WTC11 (cell line): ENCODE data around the gene GADL1. TPM values are rescaled to one million over a fixed set of nuclear protein-coding genes. Genes with fewer than 3 reads are reported as not detected.

Experiments used
- ATAC-seq: fragments of 200-7000 bp; cut with Tn5 transposase; 2 replicates; pipeline ENCODE4 v1.10.0; 2021; ENCODE audit warnings: mild to moderate bottlenecking, moderate library complexity
- CTCF ChIA-PET: fragments of 300-600 bp; sonication (Branson Sonifier 250); formaldehyde crosslinking; loops from one replicate; lab custom pipeline; 2021; ENCODE audit warnings: antibody characterized with exemption; lab: Charles Lee
- POLR2A ChIA-PET: fragments of 350-600 bp; sonication (Branson Sonifier 250); formaldehyde crosslinking; loops from one replicate; lab custom pipeline; 2021; ENCODE audit warnings: antibody characterized with exemption; lab: Charles Lee
- DNase-seq: peaks from one replicate; pipeline ENCODE4 v3.0.0; 2021; ENCODE audit warnings: low spot score
- H3K27ac Mint-ChIP-seq: 2 replicates; pipeline ENCODE4 v1.8.0; 2021; ENCODE audit warnings: mixed read lengths
- H3K27me3 Mint-ChIP-seq: 2 replicates; pipeline ENCODE4 v1.8.0; 2021; ENCODE audit warnings: low read depth, mild to moderate bottlenecking, moderate library complexity, mixed read lengths
- H3K36me3 Mint-ChIP-seq: 2 replicates; pipeline ENCODE4 v1.8.0; 2021; ENCODE audit warnings: mixed read lengths
- H3K4me1 Mint-ChIP-seq: 2 replicates; pipeline ENCODE4 v1.8.0; 2022; ENCODE audit warnings: mixed read lengths
- H3K4me3 Mint-ChIP-seq: 2 replicates; pipeline ENCODE4 v1.8.0; 2021; ENCODE audit warnings: mild to moderate bottlenecking, moderate library complexity, mixed read lengths
- H3K9me3 Mint-ChIP-seq: 2 replicates; pipeline ENCODE4 v1.8.0; 2021; ENCODE audit warnings: mixed read lengths
- CREM ChIP-seq: sonication (generic); formaldehyde crosslinking; IDR thresholded peaks from 2 replicates; pipeline ENCODE4 v1.8.1; 2022; ENCODE audit warnings: mild to moderate bottlenecking, missing genetic modification reagents, moderate library complexity
- ETV6 ChIP-seq: sonication (generic); formaldehyde crosslinking; IDR thresholded peaks from 2 replicates; pipeline ENCODE4 v1.8.1; 2022; ENCODE audit warnings: mild to moderate bottlenecking, missing genetic modification reagents
- FOXK1 ChIP-seq: sonication (generic); formaldehyde crosslinking; IDR thresholded peaks from 2 replicates; pipeline ENCODE4 v1.8.0; 2022; ENCODE audit warnings: mild to moderate bottlenecking, moderate library complexity, missing genetic modification reagents
- GTF2I ChIP-seq: fragments of 250-450 bp; sonication (Bioruptor Pico); conservative IDR thresholded peaks from 2 replicates; pipeline ENCODE4 v1.4.0; 2021; ENCODE audit warnings: mild to moderate bottlenecking
- HMGA2 ChIP-seq: fragments of 250-450 bp; sonication (Bioruptor Pico); IDR thresholded peaks from 2 replicates; pipeline ENCODE4 v1.4.0; 2021; ENCODE audit warnings: mild to moderate bottlenecking, moderate library complexity
- JAZF1 ChIP-seq: fragments of 250-450 bp; sonication (Bioruptor Pico); IDR thresholded peaks from 2 replicates; pipeline ENCODE4 v1.9.0; 2021; ENCODE audit warnings: moderate library complexity, mild to moderate bottlenecking, inconsistent platforms
- JUN ChIP-seq: sonication (generic); formaldehyde crosslinking; IDR thresholded peaks from 2 replicates; pipeline ENCODE4 v1.8.0; 2023; ENCODE audit warnings: mild to moderate bottlenecking, missing genetic modification reagents
- KAT7 ChIP-seq: sonication (generic); formaldehyde crosslinking; IDR thresholded peaks from 2 replicates; pipeline ENCODE4 v1.8.1; 2023; ENCODE audit warnings: missing genetic modification reagents, mild to moderate bottlenecking, borderline replicate concordance
- MYBL2 ChIP-seq: sonication (generic); formaldehyde crosslinking; IDR thresholded peaks from 2 replicates; pipeline ENCODE4 v1.8.1; 2023; ENCODE audit warnings: mild to moderate bottlenecking, moderate library complexity, missing genetic modification reagents
- NFATC4 ChIP-seq: fragments of 250-450 bp; sonication (Bioruptor Pico); IDR thresholded peaks from 2 replicates; pipeline ENCODE4 v1.9.0; 2021; ENCODE audit warnings: mild to moderate bottlenecking
- NFYB ChIP-seq: sonication (generic); formaldehyde crosslinking; conservative IDR thresholded peaks from 2 replicates; pipeline ENCODE4 v1.8.0; 2022; ENCODE audit warnings: low read depth, missing genetic modification reagents
- PRRX2 ChIP-seq: fragments of 250-450 bp; sonication (Bioruptor Pico); IDR thresholded peaks from 2 replicates; pipeline ENCODE4 v1.8.0; 2021; ENCODE audit warnings: mild to moderate bottlenecking
- SMAD4 ChIP-seq: sonication (generic); formaldehyde crosslinking; IDR thresholded peaks from 2 replicates; pipeline ENCODE4 v1.8.0; 2022; ENCODE audit warnings: mild to moderate bottlenecking, missing genetic modification reagents
- SP1 ChIP-seq: sonication (generic); formaldehyde crosslinking; conservative IDR thresholded peaks from 2 replicates; pipeline ENCODE4 v1.8.1; 2022; ENCODE audit warnings: missing genetic modification reagents
- ZNF138 ChIP-seq: sonication (generic); formaldehyde crosslinking; conservative IDR thresholded peaks from 2 replicates; pipeline ENCODE4 v1.8.1; 2022; ENCODE audit warnings: mild to moderate bottlenecking, moderate library complexity, missing genetic modification reagents
- ZNF263 ChIP-seq: sonication (generic); formaldehyde crosslinking; IDR thresholded peaks from 2 replicates; pipeline ENCODE4 v1.8.1; 2022; ENCODE audit warnings: low read depth, mild to moderate bottlenecking, moderate library complexity, missing genetic modification reagents
- ZNF396 ChIP-seq: fragments of 250-450 bp; sonication (Bioruptor Pico); IDR thresholded peaks from 2 replicates; pipeline ENCODE4 v1.8.0; 2021; ENCODE audit warnings: mild to moderate bottlenecking, moderate library complexity, borderline replicate concordance
- ZNF416 ChIP-seq: fragments of 250-450 bp; sonication (Bioruptor Pico); IDR thresholded peaks from 2 replicates; pipeline ENCODE4 v1.9.0; 2021; ENCODE audit warnings: mild to moderate bottlenecking, inconsistent platforms
- total RNA-seq: library from RNA; stranded (reverse); gene quantifications from 3 replicates; pipeline ENCODE4 v1.2.3, GENCODE V29; 2021
- TF ChIP-seq, protein P1 (sequence below): sonication (generic); formaldehyde crosslinking; IDR thresholded peaks from 2 replicates; pipeline ENCODE4 v1.8.1; 2022; ENCODE audit warnings: mild to moderate bottlenecking, missing genetic modification reagents, moderate library complexity, borderline replicate concordance
- TF ChIP-seq, protein P2 (sequence below): fragments of 200-600 bp; IDR thresholded peaks from 2 replicates; pipeline ENCODE4 v1.8.0; 2022; ENCODE audit warnings: antibody characterized with exemption
- TF ChIP-seq, protein P3 (sequence below): sonication (generic); formaldehyde crosslinking; IDR thresholded peaks from 2 replicates; pipeline ENCODE4 v1.8.1; 2022; ENCODE audit warnings: low read depth, missing genetic modification reagents, borderline replicate concordance
- TF ChIP-seq, protein P4 (sequence below): sonication (generic); formaldehyde crosslinking; IDR thresholded peaks from 2 replicates; pipeline ENCODE4 v1.8.1; 2023; ENCODE audit warnings: mild to moderate bottlenecking, missing genetic modification reagents, borderline replicate concordance
- TF ChIP-seq, protein P5 (sequence below): sonication (generic); formaldehyde crosslinking; IDR thresholded peaks from 2 replicates; pipeline ENCODE4 v1.8.0; 2022; ENCODE audit warnings: mild to moderate bottlenecking, missing genetic modification reagents
- TF ChIP-seq, protein P6 (sequence below): fragments of 250-450 bp; sonication (Bioruptor Pico); IDR thresholded peaks from 2 replicates; pipeline ENCODE4 v1.9.0; 2021; ENCODE audit warnings: moderate library complexity, mild to moderate bottlenecking, inconsistent platforms, borderline replicate concordance

The GADL1 gene
- total RNA-seq, 1 experiment from 2014 or later: 0.15 TPM

DNA sequence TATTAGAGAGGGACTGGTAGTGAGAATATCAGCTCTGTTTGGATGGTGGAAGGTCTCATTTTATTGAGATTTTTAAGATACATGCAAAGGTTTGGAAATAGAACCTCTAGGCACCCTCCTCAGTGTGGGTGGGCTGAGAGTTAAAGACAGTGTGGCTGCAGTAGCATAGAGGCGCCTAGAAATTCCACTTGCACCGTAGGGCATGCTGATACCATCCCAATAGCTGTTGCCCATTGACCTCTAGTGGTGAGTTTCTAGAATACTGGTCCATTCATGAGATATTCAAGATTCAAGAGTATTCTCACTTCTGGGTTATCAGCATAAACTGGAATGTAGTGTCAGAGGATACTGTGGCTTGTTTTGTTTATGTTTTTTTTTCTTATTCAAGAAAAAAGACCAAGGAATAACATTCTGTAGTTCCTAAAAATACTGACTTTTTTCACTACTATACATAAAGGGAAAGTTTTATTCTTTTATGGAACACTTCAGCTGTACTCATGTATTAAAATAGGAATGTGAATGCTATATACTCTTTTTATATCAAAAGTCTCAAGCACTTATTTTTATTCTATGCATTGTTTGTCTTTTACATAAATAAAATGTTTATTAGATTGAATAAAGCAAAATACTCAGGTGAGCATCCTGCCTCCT, 200.9 kb downstream of the GADL1 start:
- no peaks in the 10 kb centered on the region for H3K27me3 Mint-ChIP-seq
- H3K9me3 Mint-ChIP-seq: no peaks in the 10 kb centered on the region
- no peak overlapping the region for H3K4me3 Mint-ChIP-seq
- TF ChIP-seq ZNF263 (CRISPR knock-in tag): no peak
- no peak for TF ChIP-seq FOXK1
- TF ChIP-seq JUN (CRISPR knock-in tag): no peak
- TF ChIP-seq, protein P1, sequence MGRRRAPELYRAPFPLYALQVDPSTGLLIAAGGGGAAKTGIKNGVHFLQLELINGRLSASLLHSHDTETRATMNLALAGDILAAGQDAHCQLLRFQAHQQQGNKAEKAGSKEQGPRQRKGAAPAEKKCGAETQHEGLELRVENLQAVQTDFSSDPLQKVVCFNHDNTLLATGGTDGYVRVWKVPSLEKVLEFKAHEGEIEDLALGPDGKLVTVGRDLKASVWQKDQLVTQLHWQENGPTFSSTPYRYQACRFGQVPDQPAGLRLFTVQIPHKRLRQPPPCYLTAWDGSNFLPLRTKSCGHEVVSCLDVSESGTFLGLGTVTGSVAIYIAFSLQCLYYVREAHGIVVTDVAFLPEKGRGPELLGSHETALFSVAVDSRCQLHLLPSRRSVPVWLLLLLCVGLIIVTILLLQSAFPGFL (CRISPR knock-in tag): no peak
- TF ChIP-seq, protein P2, sequence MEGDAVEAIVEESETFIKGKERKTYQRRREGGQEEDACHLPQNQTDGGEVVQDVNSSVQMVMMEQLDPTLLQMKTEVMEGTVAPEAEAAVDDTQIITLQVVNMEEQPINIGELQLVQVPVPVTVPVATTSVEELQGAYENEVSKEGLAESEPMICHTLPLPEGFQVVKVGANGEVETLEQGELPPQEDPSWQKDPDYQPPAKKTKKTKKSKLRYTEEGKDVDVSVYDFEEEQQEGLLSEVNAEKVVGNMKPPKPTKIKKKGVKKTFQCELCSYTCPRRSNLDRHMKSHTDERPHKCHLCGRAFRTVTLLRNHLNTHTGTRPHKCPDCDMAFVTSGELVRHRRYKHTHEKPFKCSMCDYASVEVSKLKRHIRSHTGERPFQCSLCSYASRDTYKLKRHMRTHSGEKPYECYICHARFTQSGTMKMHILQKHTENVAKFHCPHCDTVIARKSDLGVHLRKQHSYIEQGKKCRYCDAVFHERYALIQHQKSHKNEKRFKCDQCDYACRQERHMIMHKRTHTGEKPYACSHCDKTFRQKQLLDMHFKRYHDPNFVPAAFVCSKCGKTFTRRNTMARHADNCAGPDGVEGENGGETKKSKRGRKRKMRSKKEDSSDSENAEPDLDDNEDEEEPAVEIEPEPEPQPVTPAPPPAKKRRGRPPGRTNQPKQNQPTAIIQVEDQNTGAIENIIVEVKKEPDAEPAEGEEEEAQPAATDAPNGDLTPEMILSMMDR: peak; percentile 57
- TF ChIP-seq ZNF396 (CRISPR knock-in tag): no peak
- H3K36me3 Mint-ChIP-seq: peaks cover 39% of the 10 kb centered on the region
- peak; percentile 35 for DNase-seq
- peaks cover 69% of the 10 kb centered on the region for H3K4me1 Mint-ChIP-seq
- no peak overlapping the region for H3K27ac Mint-ChIP-seq
- CTCF ChIA-PET: interaction anchor here (0.6 to 4.9 kb wide), 19 partner anchors 14 to 651 kb away, joined by 3 to 18 read pairs (median 4); partner anchors contain the start of gene TGFBR2
- POLR2A ChIA-PET: interaction anchor here (0.7 to 1.6 kb wide), 2 partner anchors 24 to 434 kb away, joined by 3 to 7 read pairs; no protein-coding TSS in a partner anchor
- ATAC-seq: peak; percentile 90

DNA sequence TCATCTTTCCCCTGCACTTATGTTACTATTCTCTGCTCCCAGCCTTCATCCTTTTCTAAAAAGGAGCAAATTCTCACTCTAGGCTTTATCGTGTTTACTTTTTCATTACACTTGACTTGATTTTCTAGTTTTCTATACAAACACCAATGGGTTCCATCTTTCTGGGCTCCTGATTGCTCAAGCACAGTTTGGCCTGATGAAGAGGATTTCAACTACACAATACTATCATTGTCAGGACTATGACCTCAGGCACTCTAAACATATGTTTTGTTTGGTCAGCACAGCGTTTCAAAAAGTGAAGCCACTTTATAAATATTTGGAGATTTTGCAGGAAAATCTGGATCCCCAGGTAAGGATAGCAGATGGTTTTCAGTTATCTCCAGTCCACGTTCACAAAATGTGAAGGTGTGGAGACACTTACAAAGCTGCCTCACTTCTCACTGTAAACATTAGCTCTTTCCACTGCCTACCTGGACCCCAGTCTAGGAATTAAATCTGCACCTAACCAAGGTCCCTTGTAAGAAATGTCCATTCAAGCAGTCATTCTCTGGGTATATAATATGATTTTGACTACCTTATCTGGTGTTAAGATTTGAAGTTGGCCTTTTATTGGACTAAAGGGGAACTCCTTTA, 201.8 kb downstream of the GADL1 start:
- Mint-ChIP-seq H3K27ac (no peak overlapping the region), H3K36me3 (peaks cover 41% of the 10 kb centered on the region), H3K4me1 (peaks cover 73% of the 10 kb centered on the region), H3K27me3 (no peaks in the 10 kb centered on the region), H3K4me3 (no peak overlapping the region), H3K9me3 (no peaks in the 10 kb centered on the region)
- TF ChIP-seq KAT7 (no peak), SP1 (CRISPR knock-in tag) (no peak), PRRX2 (CRISPR knock-in tag) (no peak), MYBL2 (CRISPR knock-in tag) (no peak), ZNF138 (CRISPR knock-in tag) (no peak), NFATC4 (CRISPR knock-in tag) (no peak), SMAD4 (no peak), GTF2I (CRISPR knock-in tag) (no peak), JAZF1 (CRISPR knock-in tag) (no peak), HMGA2 (CRISPR knock-in tag) (no peak), CREM (no peak), ZNF416 (no peak), ETV6 (CRISPR knock-in tag) (no peak), NFYB (CRISPR knock-in tag) (no peak), FOXK1 (no peak)
- TF ChIP-seq, protein P3, sequence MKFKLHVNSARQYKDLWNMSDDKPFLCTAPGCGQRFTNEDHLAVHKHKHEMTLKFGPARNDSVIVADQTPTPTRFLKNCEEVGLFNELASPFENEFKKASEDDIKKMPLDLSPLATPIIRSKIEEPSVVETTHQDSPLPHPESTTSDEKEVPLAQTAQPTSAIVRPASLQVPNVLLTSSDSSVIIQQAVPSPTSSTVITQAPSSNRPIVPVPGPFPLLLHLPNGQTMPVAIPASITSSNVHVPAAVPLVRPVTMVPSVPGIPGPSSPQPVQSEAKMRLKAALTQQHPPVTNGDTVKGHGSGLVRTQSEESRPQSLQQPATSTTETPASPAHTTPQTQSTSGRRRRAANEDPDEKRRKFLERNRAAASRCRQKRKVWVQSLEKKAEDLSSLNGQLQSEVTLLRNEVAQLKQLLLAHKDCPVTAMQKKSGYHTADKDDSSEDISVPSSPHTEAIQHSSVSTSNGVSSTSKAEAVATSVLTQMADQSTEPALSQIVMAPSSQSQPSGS (CRISPR knock-in tag): no peak
- TF ChIP-seq, protein P4, sequence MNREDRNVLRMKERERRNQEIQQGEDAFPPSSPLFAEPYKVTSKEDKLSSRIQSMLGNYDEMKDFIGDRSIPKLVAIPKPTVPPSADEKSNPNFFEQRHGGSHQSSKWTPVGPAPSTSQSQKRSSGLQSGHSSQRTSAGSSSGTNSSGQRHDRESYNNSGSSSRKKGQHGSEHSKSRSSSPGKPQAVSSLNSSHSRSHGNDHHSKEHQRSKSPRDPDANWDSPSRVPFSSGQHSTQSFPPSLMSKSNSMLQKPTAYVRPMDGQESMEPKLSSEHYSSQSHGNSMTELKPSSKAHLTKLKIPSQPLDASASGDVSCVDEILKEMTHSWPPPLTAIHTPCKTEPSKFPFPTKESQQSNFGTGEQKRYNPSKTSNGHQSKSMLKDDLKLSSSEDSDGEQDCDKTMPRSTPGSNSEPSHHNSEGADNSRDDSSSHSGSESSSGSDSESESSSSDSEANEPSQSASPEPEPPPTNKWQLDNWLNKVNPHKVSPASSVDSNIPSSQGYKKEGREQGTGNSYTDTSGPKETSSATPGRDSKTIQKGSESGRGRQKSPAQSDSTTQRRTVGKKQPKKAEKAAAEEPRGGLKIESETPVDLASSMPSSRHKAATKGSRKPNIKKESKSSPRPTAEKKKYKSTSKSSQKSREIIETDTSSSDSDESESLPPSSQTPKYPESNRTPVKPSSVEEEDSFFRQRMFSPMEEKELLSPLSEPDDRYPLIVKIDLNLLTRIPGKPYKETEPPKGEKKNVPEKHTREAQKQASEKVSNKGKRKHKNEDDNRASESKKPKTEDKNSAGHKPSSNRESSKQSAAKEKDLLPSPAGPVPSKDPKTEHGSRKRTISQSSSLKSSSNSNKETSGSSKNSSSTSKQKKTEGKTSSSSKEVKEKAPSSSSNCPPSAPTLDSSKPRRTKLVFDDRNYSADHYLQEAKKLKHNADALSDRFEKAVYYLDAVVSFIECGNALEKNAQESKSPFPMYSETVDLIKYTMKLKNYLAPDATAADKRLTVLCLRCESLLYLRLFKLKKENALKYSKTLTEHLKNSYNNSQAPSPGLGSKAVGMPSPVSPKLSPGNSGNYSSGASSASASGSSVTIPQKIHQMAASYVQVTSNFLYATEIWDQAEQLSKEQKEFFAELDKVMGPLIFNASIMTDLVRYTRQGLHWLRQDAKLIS (CRISPR knock-in tag): no peak
- TF ChIP-seq, protein P5, sequence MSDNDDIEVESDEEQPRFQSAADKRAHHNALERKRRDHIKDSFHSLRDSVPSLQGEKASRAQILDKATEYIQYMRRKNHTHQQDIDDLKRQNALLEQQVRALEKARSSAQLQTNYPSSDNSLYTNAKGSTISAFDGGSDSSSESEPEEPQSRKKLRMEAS (CRISPR knock-in tag): no peak
- TF ChIP-seq, protein P6, sequence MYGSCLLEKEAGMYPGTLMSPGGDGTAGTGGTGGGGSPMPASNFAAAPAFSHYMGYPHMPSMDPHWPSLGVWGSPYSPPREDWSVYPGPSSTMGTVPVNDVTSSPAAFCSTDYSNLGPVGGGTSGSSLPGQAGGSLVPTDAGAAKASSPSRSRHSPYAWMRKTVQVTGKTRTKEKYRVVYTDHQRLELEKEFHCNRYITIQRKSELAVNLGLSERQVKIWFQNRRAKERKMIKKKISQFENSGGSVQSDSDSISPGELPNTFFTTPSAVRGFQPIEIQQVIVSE (CRISPR knock-in tag): no peak
- CTCF ChIA-PET: interaction anchor here (0.6 to 4.9 kb wide), 17 partner anchors 13 to 650 kb away, joined by 3 to 18 read pairs (median 5); partner anchors contain the start of gene TGFBR2
- ATAC-seq: no peak
- POLR2A ChIA-PET: no interaction called here
- DNase-seq: no peak
